Measurements from ENCODE around the gene HLA-G. TPM values are rescaled to one million over a fixed set of nuclear protein-coding genes. Genes with fewer than 3 reads are reported as not detected.

The HLA-G gene
- total RNA-seq, 1 donor from 2014 or later: 0.41 TPM

DNA sequence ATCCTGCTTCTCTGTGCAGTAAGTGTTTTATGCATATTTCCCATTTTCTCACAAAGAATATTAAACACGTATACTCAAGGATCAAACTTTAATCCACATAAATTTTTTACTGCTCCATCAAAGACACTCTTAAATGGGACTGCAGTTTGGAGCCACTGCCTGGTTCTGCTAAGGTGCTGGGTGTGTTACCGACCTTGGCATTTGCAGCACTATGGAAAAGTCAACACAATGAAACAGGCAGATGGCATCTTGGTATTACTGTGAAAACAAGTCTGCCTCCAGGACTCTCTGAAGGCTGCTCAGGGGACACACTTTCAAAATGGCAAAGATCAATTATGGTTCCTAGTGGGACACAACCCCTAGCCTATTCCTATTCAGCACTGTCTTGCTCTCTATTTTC lies 17.3 kb upstream of the HLA-G start:
- TF ChIP-seq CTCF (IDR thresholded peaks at IDR 0.05; ENCODE audit: unreplicated experiment): no peak
- Mint-ChIP-seq H3K4me1 (ENCODE audit: unreplicated experiment) (no peaks in the 10 kb centered on the region), H3K36me3 (ENCODE audit: low read depth, unreplicated experiment) (no peaks in the 10 kb centered on the region), H3K27ac (ENCODE audit: unreplicated experiment) (no peak overlapping the region), H3K27me3 (ENCODE audit: unreplicated experiment) (peaks cover 7% of the 10 kb centered on the region), H3K9me3 (ENCODE audit: unreplicated experiment) (no peaks in the 10 kb centered on the region), H3K4me3 (ENCODE audit: unreplicated experiment) (no peak overlapping the region)
- DNase-seq (ENCODE audit: low spot score): no peak

DNA sequence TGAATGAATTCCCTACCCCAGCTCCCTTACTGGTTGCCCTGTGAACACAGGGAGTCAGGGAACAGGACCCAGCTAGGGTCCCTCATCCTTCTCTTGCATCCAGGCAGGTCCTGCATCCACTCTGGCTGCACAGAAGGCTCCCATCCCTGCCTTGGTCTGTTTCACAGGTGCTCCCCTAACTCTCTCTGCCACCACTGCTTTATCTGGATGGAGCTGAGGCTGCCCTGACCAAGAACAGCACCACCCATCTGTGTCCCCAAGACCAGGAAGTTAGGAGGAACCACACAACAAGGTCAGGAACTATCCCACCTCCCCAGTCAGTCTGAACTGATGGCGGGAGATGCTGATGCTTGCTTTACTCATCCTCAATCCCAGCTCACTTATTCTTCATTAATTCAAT lies 16.2 kb upstream of the HLA-G start:
- Mint-ChIP-seq H3K9me3 (ENCODE audit: unreplicated experiment) (no peaks in the 10 kb centered on the region), H3K4me1 (ENCODE audit: unreplicated experiment) (no peaks in the 10 kb centered on the region), H3K36me3 (ENCODE audit: low read depth, unreplicated experiment) (no peaks in the 10 kb centered on the region), H3K4me3 (ENCODE audit: unreplicated experiment) (no peak overlapping the region), H3K27me3 (ENCODE audit: unreplicated experiment) (peaks cover 7% of the 10 kb centered on the region), H3K27ac (ENCODE audit: unreplicated experiment) (no peak overlapping the region)
- no peak for DNase-seq (ENCODE audit: low spot score)
- no peak for TF ChIP-seq CTCF (IDR thresholded peaks at IDR 0.05; ENCODE audit: unreplicated experiment)

DNA sequence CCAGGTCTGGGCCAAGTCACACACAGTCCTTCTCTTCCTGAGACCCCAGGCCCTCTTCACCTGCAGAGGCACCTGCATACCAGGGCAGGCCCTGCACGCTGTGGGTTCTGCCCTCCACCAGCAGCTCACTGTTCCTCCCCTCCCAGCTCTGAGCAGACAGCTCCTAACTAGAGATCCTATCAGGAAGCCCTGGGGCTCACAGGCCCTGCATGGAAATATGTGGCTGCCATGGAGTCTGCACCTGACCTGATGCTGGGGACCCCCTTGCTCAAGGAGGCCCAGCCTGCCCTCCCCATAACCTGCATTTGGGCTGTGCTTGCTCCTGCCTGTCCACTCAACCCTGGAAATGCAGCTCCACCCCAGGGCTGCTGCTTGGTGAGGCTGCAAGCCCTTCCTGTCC lies 14.6 kb upstream of the HLA-G start:
- Mint-ChIP-seq H3K36me3 (ENCODE audit: low read depth, unreplicated experiment) (no peaks in the 10 kb centered on the region), H3K4me3 (ENCODE audit: unreplicated experiment) (no peak overlapping the region), H3K27ac (ENCODE audit: unreplicated experiment) (no peak overlapping the region), H3K4me1 (ENCODE audit: unreplicated experiment) (no peaks in the 10 kb centered on the region), H3K27me3 (ENCODE audit: unreplicated experiment) (peaks cover 9% of the 10 kb centered on the region), H3K9me3 (ENCODE audit: unreplicated experiment) (no peaks in the 10 kb centered on the region)
- TF ChIP-seq CTCF (IDR thresholded peaks at IDR 0.05; ENCODE audit: unreplicated experiment): no peak
- DNase-seq (ENCODE audit: low spot score): no peak

DNA sequence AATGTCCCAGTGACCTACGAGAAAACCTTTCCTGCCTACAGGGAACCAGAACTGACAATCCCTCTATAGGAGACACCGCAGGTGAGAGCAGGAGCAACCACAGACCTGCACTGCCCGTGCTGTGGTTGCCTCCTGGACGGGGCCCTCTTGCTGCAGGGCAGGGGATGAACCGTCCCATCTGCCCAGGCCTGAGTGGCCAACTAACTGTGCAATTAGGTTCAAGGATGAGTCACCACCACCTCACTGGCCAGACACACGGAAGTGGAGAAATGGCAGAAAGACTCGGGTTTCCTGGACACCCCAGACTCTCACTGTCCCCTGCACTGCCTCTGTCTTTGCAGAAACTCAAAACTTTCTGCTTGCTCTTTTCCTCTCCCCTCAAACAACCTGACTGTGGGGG lies 13.8 kb upstream of the HLA-G start:
- no peak for DNase-seq (ENCODE audit: low spot score)
- Mint-ChIP-seq H3K9me3 (ENCODE audit: unreplicated experiment) (no peaks in the 10 kb centered on the region), H3K27ac (ENCODE audit: unreplicated experiment) (no peak overlapping the region)

More for the DNA sequence above, 13.8 kb upstream of the HLA-G start:
- Mint-ChIP-seq H3K36me3 (ENCODE audit: low read depth, unreplicated experiment) (no peaks in the 10 kb centered on the region), H3K4me1 (ENCODE audit: unreplicated experiment) (no peaks in the 10 kb centered on the region), H3K4me3 (ENCODE audit: unreplicated experiment) (no peak overlapping the region), H3K27me3 (ENCODE audit: unreplicated experiment) (peaks cover 9% of the 10 kb centered on the region)
- TF ChIP-seq CTCF (IDR thresholded peaks at IDR 0.05; ENCODE audit: unreplicated experiment): no peak

All from endothelial cell (in vitro differentiated cells).